ENCODE measurements around the gene NHLRC2. TPM values are rescaled to one million over a fixed set of nuclear protein-coding genes. Genes with fewer than 3 reads are reported as not detected.
"Not testable (repeated sequence)": the region's sequence is repeated elsewhere in the genome, so short reads cannot be mapped to it uniquely, and the experiment has no call there.

The NHLRC2 gene
- 10 to 100 TPM; 14.5 to 28.4 (median 23.0) TPM for total RNA-seq
- long read RNA-seq, full-length matches to known transcripts, result 1 of 2 reads
- long read RNA-seq, partial matches to known transcripts, result 1 of 2 reads
- long read RNA-seq, other reads (novel, unspliced or antisense), result 0 of 2 reads

DNA sequence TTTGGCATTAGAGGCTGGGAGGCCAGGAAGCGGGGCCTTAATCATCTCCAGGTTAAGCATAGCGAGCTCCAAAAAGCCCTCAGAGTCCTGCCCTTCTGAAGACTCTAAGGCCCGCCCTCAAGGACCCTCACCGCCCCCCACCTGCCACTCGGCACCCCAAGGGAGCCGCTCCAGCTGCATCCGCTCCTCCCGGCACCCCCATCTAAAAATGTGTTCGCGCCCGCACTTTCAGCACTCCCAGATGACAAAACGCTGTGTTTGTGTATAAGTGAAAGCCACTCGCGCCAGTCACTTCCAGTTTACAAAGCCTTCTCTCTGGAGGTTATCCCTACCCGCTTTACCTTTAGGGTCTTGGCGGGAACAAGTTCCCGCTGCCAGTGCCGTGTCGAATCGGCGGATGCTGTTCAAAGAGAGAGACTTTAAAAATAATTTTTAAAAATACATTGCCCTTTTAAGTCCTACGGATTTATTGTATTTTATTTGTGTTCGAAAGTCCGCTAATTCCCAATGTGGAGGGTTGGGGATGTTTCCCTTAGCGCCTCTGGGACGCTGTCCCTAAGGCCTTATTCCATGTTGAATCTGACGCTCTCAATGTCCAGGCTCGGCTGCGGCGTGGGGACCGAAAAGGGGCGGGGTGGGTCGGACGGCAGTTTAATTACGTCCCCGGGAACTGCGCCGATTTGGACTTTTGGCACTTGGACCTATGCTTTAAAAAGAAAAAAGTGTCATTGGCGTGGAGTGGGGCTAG lies at the start of gene NHLRC2, which contains the start of gene DCLRE1A:
Gene NHLRC2, plus strand, starts transcription at position 649 of the 748 bp plus-strand sequence. CDS start 212 bp downstream, outside the sequence.
Gene DCLRE1A, minus strand, starts transcription at position 70 of the 748 bp plus-strand sequence. CDS start 900 bp downstream, outside the sequence.
- 0% methylated on average over 33 of the region's 39 CpGs for WGBS (ENCODE audit: insufficient coverage, low coverage, low lambda C conversion rate, missing lambda C conversion rate)
- Histone ChIP-seq H3K4me3 (peak within 1 kb of the TSS; percentile 90 to 91 (median 90)), H3K4me1 (peaks cover 0 to 49% (median 6%) of the 10 kb centered on the region in 4 donors), H3K27me3 (no peaks in the 10 kb centered on the region), H3K27ac (peak within 1 kb of the TSS; percentile 96 to 97 (median 97)), H3K36me3 (no peaks in the 10 kb centered on the region), H3K9me3 (no peaks in the 10 kb centered on the region)
- DNase-seq (peak; percentile 82 to 87 (median 86)), ATAC-seq (peak; percentile 77 to 83 (median 82))
- peak; percentile 11 for TF ChIP-seq POLR2A (IDR thresholded peaks at IDR 0.05)
- TF ChIP-seq, protein P1, sequence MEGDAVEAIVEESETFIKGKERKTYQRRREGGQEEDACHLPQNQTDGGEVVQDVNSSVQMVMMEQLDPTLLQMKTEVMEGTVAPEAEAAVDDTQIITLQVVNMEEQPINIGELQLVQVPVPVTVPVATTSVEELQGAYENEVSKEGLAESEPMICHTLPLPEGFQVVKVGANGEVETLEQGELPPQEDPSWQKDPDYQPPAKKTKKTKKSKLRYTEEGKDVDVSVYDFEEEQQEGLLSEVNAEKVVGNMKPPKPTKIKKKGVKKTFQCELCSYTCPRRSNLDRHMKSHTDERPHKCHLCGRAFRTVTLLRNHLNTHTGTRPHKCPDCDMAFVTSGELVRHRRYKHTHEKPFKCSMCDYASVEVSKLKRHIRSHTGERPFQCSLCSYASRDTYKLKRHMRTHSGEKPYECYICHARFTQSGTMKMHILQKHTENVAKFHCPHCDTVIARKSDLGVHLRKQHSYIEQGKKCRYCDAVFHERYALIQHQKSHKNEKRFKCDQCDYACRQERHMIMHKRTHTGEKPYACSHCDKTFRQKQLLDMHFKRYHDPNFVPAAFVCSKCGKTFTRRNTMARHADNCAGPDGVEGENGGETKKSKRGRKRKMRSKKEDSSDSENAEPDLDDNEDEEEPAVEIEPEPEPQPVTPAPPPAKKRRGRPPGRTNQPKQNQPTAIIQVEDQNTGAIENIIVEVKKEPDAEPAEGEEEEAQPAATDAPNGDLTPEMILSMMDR (IDR thresholded peaks at IDR 0.05), result no peak
- intact Hi-C loops (cut with DNase I), result no loop called here

GRCh38 chr10:113806503-113806902 lies 48.0 kb upstream of the NHLRC2 start:
- 95% methylated on average over 3 of the region's 4 CpGs for WGBS (ENCODE audit: insufficient coverage, low coverage, low lambda C conversion rate, missing lambda C conversion rate)
- Histone ChIP-seq H3K4me3 (no peak overlapping the region), H3K36me3 (no peaks in the 10 kb centered on the region), H3K27ac (no peak overlapping the region), H3K4me1 (no peaks in the 10 kb centered on the region), H3K27me3 (no peaks in the 10 kb centered on the region), H3K9me3 (no peaks in the 10 kb centered on the region)
- TF ChIP-seq POLR2A (IDR thresholded peaks at IDR 0.05), result no peak
- TF ChIP-seq, protein P1 (IDR thresholded peaks at IDR 0.05), result no peak
- DNase-seq (no peak), ATAC-seq (no peak)
- intact Hi-C loops (cut with DNase I), result no loop called here

GRCh38 chr10:113808168-113808567 lies 46.3 kb upstream of the NHLRC2 start:
- intact Hi-C loops (cut with DNase I), result no loop called here
- TF ChIP-seq, protein P1 (IDR thresholded peaks at IDR 0.05), result no peak
- no peak for TF ChIP-seq POLR2A (IDR thresholded peaks at IDR 0.05)
- Histone ChIP-seq H3K4me3 (no peak overlapping the region), H3K9me3 (no peaks in the 10 kb centered on the region), H3K27me3 (no peaks in the 10 kb centered on the region), H3K4me1 (no peaks in the 10 kb centered on the region), H3K36me3 (no peaks in the 10 kb centered on the region), H3K27ac (no peak overlapping the region)
- ATAC-seq (no peak), DNase-seq (no peak)
- 65% methylated on average over 3 of the region's 3 CpGs for WGBS (ENCODE audit: insufficient coverage, low coverage, low lambda C conversion rate, missing lambda C conversion rate)

DNA sequence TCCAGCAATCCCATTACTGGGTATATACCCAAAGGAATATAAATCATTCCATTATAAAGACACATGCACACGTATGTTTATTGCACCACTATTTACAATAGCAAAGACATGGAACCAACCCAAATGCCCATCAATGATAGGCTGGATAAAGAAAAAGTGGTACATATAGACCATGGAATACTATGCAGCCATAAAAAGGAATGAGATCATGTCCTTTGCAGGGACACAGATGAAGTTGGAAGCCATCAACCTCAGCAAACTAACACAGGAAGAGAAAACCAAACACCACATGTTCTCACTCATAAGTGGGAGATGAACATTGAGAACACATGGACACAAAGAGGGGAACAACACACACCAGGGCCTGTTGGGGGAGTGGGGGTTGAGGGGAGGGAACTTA lies 39.8 kb upstream of the NHLRC2 start:
- H3K27me3 ChIP-seq; DNase-seq; intact Hi-C loops (cut with DNase I); H3K4me1 ChIP-seq; H3K36me3 ChIP-seq; ATAC-seq; H3K4me3 ChIP-seq; H3K27ac ChIP-seq; H3K9me3 ChIP-seq: not testable (repeated sequence)
- WGBS (ENCODE audit: insufficient coverage, low coverage, low lambda C conversion rate, missing lambda C conversion rate), result 45% methylated on average over 1 of the region's 1 CpG

GRCh38 chr10:113819989-113820388 lies 34.5 kb upstream of the NHLRC2 start:
- 76% methylated on average over 3 of the region's 4 CpGs for WGBS (ENCODE audit: insufficient coverage, low coverage, low lambda C conversion rate, missing lambda C conversion rate)
- no peak for ATAC-seq
- no peak for DNase-seq
- H3K4me3 ChIP-seq, result no peak overlapping the region
- TF ChIP-seq POLR2A (IDR thresholded peaks at IDR 0.05), result no peak
- TF ChIP-seq, protein P1 (IDR thresholded peaks at IDR 0.05), result no peak
- H3K9me3 ChIP-seq, result no peaks in the 10 kb centered on the region
- intact Hi-C loops (cut with DNase I), result no loop called here
- no peak overlapping the region for H3K27ac ChIP-seq
- no peaks in the 10 kb centered on the region for H3K36me3 ChIP-seq
- H3K4me1 ChIP-seq, result no peaks in the 10 kb centered on the region
- no peaks in the 10 kb centered on the region for H3K27me3 ChIP-seq
